Calu3 (cell line): ENCODE data around the gene UBE2C. TPM values are rescaled to one million over a fixed set of nuclear protein-coding genes. Genes with fewer than 3 reads are reported as not detected.

Experiments
- BruUV-seq: library from RNA; stranded (reverse); fragments of 400-500 nt; replicated peaks from 2 replicates; lab custom pipeline; 2021; lab: Mats Ljungman, UMichigan
- CTCF ChIA-PET: fragments of 300-600 bp; sonication (Branson Sonifier 250); formaldehyde crosslinking; loops from one replicate; lab custom pipeline; 2022; ENCODE audit warnings: antibody characterized with exemption; lab: Charles Lee
- DNase-seq: peaks from one replicate; pipeline ENCODE4 v3.0.0; 2022
- H3K27ac Mint-ChIP-seq: one replicate; pipeline ENCODE4 v1.8.0; 2022; ENCODE audit warnings: mixed read lengths; ENCODE audit not compliant: unreplicated experiment
- H3K27me3 Mint-ChIP-seq: one replicate; pipeline ENCODE4 v1.8.0; 2022; ENCODE audit warnings: mixed read lengths; ENCODE audit not compliant: unreplicated experiment
- H3K36me3 Mint-ChIP-seq: one replicate; pipeline ENCODE4 v1.8.0; 2022; ENCODE audit warnings: mild to moderate bottlenecking, moderate library complexity, mixed read lengths; ENCODE audit not compliant: insufficient read depth, unreplicated experiment
- H3K4me1 Mint-ChIP-seq: one replicate; pipeline ENCODE4 v1.8.0; 2022; ENCODE audit warnings: mild to moderate bottlenecking, low read depth, mixed read lengths; ENCODE audit not compliant: unreplicated experiment
- H3K4me3 Mint-ChIP-seq: one replicate; pipeline ENCODE4 v1.8.0; 2022; ENCODE audit warnings: mild to moderate bottlenecking, low read depth, moderate library complexity, mixed read lengths; ENCODE audit not compliant: unreplicated experiment
- H3K9me3 Mint-ChIP-seq: one replicate; pipeline ENCODE4 v1.8.0; 2022; ENCODE audit warnings: low read depth, mixed read lengths; ENCODE audit not compliant: unreplicated experiment
- intact Hi-C: fragments of 100-400 bp; cut with micrococcal nuclease; formaldehyde crosslinking; loops from one replicate; pipeline ENCODE4 v1.10.0; 2022; ENCODE audit not compliant: unreplicated experiment
- total RNA-seq: library from RNA; stranded (reverse); gene quantifications from 2 replicates; pipeline ENCODE4 v1.2.3, GENCODE V29; 2022
- TF ChIP-seq, protein P1 (sequence below): fragments of 200-600 bp; IDR thresholded peaks from one replicate; pipeline ENCODE4 v1.8.0; 2022; ENCODE audit warnings: antibody characterized with exemption; ENCODE audit not compliant: unreplicated experiment

The UBE2C gene
- total RNA-seq, 1 experiment from 2014 or later: 210 TPM

DNA sequence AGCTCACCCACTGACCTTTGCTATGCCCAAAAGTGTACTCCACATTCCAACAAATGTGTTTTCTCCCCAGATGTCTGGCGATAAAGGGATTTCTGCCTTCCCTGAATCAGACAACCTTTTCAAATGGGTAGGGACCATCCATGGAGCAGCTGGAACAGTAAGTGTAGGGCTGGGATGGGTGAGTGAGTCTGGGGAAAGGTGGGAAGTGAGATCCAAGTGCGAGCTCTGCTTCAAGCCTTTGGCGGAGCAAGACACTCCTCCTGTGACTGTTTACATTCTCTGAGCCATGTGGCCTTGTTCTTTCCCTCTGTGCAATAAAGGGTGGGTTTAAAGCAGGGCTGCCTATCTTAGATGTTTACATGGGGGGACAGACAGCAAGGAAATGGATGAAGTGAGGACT is 1.9 kb downstream of the UBE2C start:
- no peak for DNase-seq
- Mint-ChIP-seq H3K4me3 (peak overlapping the region; percentile 100), H3K27me3 (no peaks in the 10 kb centered on the region), H3K9me3 (no peaks in the 10 kb centered on the region), H3K36me3 (peaks cover 68% of the 10 kb centered on the region), H3K27ac (no peak overlapping the region), H3K4me1 (peaks cover 56% of the 10 kb centered on the region)
- CTCF ChIA-PET: interaction anchor here (1.6 kb wide), 1 partner anchor 9 kb away, joined by 3 read pairs; no protein-coding TSS in a partner anchor
- no TSS peak for BruUV-seq
- TF ChIP-seq, protein P1, sequence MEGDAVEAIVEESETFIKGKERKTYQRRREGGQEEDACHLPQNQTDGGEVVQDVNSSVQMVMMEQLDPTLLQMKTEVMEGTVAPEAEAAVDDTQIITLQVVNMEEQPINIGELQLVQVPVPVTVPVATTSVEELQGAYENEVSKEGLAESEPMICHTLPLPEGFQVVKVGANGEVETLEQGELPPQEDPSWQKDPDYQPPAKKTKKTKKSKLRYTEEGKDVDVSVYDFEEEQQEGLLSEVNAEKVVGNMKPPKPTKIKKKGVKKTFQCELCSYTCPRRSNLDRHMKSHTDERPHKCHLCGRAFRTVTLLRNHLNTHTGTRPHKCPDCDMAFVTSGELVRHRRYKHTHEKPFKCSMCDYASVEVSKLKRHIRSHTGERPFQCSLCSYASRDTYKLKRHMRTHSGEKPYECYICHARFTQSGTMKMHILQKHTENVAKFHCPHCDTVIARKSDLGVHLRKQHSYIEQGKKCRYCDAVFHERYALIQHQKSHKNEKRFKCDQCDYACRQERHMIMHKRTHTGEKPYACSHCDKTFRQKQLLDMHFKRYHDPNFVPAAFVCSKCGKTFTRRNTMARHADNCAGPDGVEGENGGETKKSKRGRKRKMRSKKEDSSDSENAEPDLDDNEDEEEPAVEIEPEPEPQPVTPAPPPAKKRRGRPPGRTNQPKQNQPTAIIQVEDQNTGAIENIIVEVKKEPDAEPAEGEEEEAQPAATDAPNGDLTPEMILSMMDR: no peak
- intact Hi-C loops: no loop called here

DNA sequence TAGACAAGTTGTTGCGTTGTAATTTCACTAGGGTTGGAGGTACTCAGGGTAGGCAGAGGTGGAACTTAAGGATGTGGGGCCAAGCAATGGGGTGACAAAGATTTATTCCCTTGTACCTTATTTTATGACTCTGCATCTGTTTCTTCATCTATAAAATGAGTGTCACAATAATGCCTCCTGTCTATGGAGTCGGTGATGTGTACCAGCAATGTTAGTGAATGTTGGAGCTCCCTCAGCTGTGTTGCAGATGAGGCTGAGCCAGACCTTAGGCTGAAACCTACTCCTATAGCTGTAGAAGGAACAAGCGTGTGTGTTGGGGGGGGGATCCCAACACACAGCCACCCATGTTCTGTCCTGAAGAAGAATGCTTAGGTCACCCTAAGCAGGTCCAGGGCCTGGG is 4.5 kb downstream of the UBE2C start:
- TF ChIP-seq, protein P1: no peak
- H3K36me3 Mint-ChIP-seq: peaks cover 52% of the 10 kb centered on the region
- DNase-seq: no peak
- H3K9me3 Mint-ChIP-seq: no peaks in the 10 kb centered on the region
- peaks cover 15% of the 10 kb centered on the region for H3K27me3 Mint-ChIP-seq
- no TSS peak for BruUV-seq
- CTCF ChIA-PET: no interaction called here
- H3K27ac Mint-ChIP-seq: peak overlapping the region; percentile 32
- intact Hi-C loops: no loop called here
- peaks cover 53% of the 10 kb centered on the region for H3K4me1 Mint-ChIP-seq
- no peak overlapping the region for H3K4me3 Mint-ChIP-seq

DNA sequence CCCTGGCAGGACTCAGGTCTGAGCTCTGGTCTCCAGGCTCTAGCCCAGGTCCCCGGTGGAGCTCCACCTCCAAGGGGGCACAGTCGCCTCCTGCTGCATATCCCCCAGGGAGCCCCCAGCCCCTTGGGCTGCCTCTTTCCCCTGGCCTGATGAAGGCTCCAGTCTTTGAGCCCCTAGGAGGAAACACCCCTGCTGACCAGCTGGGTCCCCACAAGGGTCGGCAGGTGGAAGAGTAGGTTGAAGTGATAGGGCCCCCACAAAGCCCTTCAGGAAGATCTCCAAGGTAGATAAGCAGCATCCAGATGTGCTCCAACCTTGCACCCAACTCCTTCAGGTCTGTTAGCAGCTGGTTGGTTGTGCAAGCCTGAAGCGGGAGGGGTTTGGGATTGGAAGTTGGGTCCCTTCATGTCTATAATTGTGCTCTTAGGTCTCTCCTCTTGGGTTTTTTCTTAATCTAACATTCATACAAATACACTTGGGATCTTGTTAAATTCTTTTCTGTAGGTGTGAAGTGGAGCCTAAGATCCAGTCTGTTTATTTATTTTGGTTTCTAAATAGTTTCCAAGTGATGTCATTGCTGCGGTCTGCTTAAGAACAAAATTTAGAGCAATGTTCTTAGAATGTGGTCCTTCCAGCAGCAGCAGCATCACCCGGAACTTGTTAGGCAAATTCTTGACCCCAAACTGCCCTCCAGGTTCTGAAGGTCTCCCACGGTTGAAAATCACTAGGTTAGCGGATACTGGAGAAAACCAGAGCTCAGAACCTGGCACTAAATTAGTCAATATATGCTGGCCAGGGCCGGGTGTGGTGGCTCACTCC is 5.1 kb downstream of the UBE2C start:
- no peaks in the 10 kb centered on the region for H3K9me3 Mint-ChIP-seq
- CTCF ChIA-PET: interaction anchor here (0.8 to 1.0 kb wide), 3 partner anchors 29 to 381 kb away, joined by 3 read pairs; no protein-coding TSS in a partner anchor
- intact Hi-C loops: no loop called here
- peak; percentile 55 for DNase-seq
- BruUV-seq: no TSS peak
- H3K4me1 Mint-ChIP-seq: peaks cover 53% of the 10 kb centered on the region
- TF ChIP-seq, protein P1: no peak
- peaks cover 22% of the 10 kb centered on the region for H3K27me3 Mint-ChIP-seq
- peaks cover 47% of the 10 kb centered on the region for H3K36me3 Mint-ChIP-seq
- peak overlapping the region; percentile 86 for H3K27ac Mint-ChIP-seq
- H3K4me3 Mint-ChIP-seq: peak overlapping the region; percentile 35

DNA sequence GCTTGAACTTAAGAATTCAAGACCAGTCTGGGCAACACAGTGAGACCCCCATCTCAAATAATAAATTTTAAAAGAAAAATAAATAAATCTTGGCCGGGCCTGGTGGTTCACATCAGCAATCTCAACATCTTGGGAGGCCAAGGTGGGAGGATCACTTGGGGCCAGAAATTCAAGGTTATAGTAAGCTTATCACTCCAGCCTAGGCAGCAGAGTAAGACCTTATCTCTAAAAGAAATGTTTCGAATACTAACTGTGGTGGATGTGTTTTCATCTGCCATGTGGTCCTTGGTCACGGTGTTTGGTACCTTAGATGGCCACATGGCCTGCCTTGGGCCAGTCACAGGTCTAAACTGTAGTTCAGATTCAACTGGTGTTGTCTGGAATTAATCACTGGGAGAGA is 5.8 kb downstream of the UBE2C start:
- Mint-ChIP-seq H3K27me3 (peaks cover 28% of the 10 kb centered on the region), H3K4me1 (peaks cover 53% of the 10 kb centered on the region), H3K27ac (peak overlapping the region; percentile 86), H3K4me3 (peak overlapping the region; percentile 35), H3K36me3 (peaks cover 45% of the 10 kb centered on the region), H3K9me3 (no peaks in the 10 kb centered on the region)
- CTCF ChIA-PET: interaction anchor here (0.8 to 1.0 kb wide), 3 partner anchors 29 to 382 kb away, joined by 3 read pairs; no protein-coding TSS in a partner anchor
- TF ChIP-seq, protein P1: no peak
- no TSS peak for BruUV-seq
- no peak for DNase-seq
- intact Hi-C loops: no loop called here
